ENCODE results near the gene LCMT1.

DNA sequence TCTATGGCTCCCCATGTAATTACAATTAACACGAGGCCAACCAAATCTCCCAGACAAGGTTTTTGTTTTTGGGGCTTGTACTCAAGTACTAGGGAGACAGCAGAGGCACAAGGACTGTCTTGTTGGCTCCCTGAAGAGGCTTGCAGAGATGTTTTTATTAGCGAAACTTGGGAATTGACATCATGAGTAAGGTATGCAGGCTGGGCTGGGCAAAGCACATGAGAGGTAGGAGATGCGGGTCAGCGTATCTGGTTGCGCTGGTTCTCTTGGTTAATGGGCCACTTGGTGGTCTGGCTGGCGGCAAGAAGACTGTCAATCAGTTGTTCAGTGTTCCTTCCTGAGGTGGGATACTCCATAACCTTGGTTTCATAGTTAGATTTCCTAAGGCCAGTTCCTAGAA, 28.9 kb downstream of the LCMT1 start:
- TF ChIP-seq EZH2 (IDR thresholded peaks at IDR 0.05; ENCODE audit: insufficient read depth, poor library complexity, severe bottlenecking) (no peak), EZH2phosphoT487 (IDR thresholded peaks at IDR 0.05; ENCODE audit: insufficient read depth, low read depth) (no peak)

All from GM23248 (cell line).